GM12891 (cell line): Measurements from ENCODE around the gene LAPTM4A.

Experiments
- PAX5 ChIP-seq: IDR thresholded peaks from 2 replicates; pipeline ENCODE4 v1.6.1; 2011; ENCODE audit warnings: low read length, moderate library complexity, mild to moderate bottlenecking; ENCODE audit not compliant: insufficient read depth, severe bottlenecking
- POLR2A ChIP-seq: IDR thresholded peaks from 2 replicates; pipeline ENCODE4 v1.6.1; 2011; ENCODE audit warnings: low read depth, low read length, control low read depth
- POLR2AphosphoS5 ChIP-seq: IDR thresholded peaks from 2 replicates; pipeline ENCODE4 v1.6.1; 2011; ENCODE audit warnings: low read depth, low read length, control low read depth
- SPI1 ChIP-seq: IDR thresholded peaks from 2 replicates; pipeline ENCODE4 v1.6.1; 2011; ENCODE audit warnings: low read depth, low read length, control low read depth
- TAF1 ChIP-seq: IDR thresholded peaks from 2 replicates; pipeline ENCODE4 v1.6.1; 2011; ENCODE audit warnings: low read depth, low read length, control low read depth

DNA sequence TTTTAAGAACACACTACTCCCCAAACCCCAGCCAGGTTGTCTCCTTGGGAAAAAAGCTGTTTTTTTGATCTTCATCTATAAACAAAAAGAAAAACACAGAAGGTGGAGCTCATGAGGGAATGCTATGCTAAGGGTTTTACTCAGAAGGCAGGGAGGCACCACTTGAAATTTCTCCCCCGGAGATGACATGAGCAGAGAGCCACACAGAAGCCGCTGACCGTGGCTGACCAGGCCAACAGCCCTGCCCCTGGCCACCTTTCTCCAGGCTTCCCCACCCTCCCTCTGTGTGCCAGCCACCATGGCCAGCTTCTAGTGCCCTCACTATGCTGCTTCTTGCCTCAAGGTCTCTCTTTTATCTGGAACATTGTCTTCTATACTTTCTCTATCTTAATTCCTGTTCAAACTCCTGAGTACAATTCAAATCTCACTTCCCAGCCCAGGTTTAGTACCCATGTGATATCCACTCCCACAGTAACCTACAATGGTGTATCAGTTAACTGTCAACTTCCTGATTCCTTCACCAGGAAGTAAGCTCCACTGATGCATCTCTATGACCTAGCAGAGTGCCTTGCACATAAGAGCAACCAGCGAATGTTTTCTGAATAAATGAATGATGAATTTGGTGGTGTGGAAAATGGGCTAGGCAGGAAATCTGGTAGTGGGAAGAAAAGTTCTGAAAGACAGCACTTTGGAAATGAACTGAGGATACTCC is 15.3 kb downstream of the LAPTM4A start:
- TF ChIP-seq POLR2AphosphoS5, result no peak
- no peak for TF ChIP-seq TAF1
- no peak for TF ChIP-seq SPI1
- no peak for TF ChIP-seq POLR2A
- no peak for TF ChIP-seq PAX5
